Osteocyte (in vitro differentiated cells): ENCODE measurements around the gene TACC2. TPM values are rescaled to one million over a fixed set of nuclear protein-coding genes. Genes with fewer than 3 reads are reported as not detected.

ENCODE experiments used
- DNase-seq: peaks from one replicate; pipeline ENCODE4 v3.0.0; 2021; ENCODE audit warnings: mixed read lengths; ENCODE audit not compliant: unreplicated experiment; ENCODE audit errors: extremely low spot score
- H3K27ac Mint-ChIP-seq: one replicate; pipeline ENCODE4 v1.8.0; 2021; ENCODE audit warnings: mild to moderate bottlenecking, mixed read lengths; ENCODE audit not compliant: unreplicated experiment
- H3K27me3 Mint-ChIP-seq: one replicate; pipeline ENCODE4 v1.8.0; 2021; ENCODE audit warnings: mixed read lengths; ENCODE audit not compliant: unreplicated experiment
- H3K36me3 Mint-ChIP-seq: one replicate; pipeline ENCODE4 v1.8.0; 2021; ENCODE audit warnings: mixed read lengths; ENCODE audit not compliant: unreplicated experiment
- H3K4me1 Mint-ChIP-seq: one replicate; pipeline ENCODE4 v1.8.0; 2021; ENCODE audit warnings: mixed read lengths; ENCODE audit not compliant: unreplicated experiment
- H3K4me3 Mint-ChIP-seq: one replicate; pipeline ENCODE4 v1.8.0; 2021; ENCODE audit warnings: mild to moderate bottlenecking, moderate library complexity, mixed read lengths; ENCODE audit not compliant: unreplicated experiment
- H3K9me3 Mint-ChIP-seq: one replicate; pipeline ENCODE4 v1.8.0; 2021; ENCODE audit warnings: mixed read lengths; ENCODE audit not compliant: unreplicated experiment
- total RNA-seq: library from RNA; stranded (reverse); gene quantifications from 2 replicates; pipeline ENCODE4 v1.2.1, GENCODE V29; 2021
- TF ChIP-seq, protein P1 (sequence below): fragments of 200-600 bp; sonication (generic); IDR thresholded peaks from 2 replicates; pipeline ENCODE4 v1.5.0; 2021; ENCODE audit warnings: antibody characterized with exemption, mild to moderate bottlenecking, moderate library complexity

The TACC2 gene
- total RNA-seq, 1 donor from 2014 or later: 64.2 TPM

DNA sequence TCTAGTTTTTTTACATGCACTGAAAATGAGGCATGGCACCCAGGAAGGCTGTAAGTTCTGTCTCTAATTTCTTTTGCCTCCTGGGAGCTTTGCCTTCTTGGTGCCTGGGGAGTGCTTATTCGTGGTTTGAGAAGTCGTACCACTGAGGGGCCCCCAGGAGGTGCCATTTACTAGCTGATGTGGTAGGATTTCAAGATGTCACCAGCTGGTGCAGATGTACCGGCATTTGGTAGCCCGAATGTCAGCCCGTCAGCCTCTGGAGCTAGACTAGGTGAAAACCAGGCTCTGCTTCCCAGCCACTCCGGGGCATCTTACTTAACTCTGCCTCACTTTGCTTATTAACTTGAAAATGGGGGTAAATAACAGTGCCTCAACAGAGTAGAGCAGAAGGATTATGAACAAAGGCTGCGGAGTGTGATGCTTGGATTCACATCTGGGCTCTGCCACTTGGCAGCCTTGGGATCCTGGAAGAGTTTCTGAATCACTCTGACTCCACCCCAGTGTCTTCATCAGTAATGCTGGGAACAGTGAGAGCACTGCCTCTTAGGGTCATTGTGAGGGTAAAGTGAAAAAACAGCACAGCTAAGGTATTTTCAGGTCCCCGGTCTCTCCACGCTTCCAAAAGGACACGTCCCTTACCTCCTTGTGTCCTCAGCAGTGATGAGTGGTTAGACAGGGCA lies 250.8 kb downstream of the TACC2 start:
- no peaks in the 10 kb centered on the region for H3K9me3 Mint-ChIP-seq
- TF ChIP-seq, protein P1, sequence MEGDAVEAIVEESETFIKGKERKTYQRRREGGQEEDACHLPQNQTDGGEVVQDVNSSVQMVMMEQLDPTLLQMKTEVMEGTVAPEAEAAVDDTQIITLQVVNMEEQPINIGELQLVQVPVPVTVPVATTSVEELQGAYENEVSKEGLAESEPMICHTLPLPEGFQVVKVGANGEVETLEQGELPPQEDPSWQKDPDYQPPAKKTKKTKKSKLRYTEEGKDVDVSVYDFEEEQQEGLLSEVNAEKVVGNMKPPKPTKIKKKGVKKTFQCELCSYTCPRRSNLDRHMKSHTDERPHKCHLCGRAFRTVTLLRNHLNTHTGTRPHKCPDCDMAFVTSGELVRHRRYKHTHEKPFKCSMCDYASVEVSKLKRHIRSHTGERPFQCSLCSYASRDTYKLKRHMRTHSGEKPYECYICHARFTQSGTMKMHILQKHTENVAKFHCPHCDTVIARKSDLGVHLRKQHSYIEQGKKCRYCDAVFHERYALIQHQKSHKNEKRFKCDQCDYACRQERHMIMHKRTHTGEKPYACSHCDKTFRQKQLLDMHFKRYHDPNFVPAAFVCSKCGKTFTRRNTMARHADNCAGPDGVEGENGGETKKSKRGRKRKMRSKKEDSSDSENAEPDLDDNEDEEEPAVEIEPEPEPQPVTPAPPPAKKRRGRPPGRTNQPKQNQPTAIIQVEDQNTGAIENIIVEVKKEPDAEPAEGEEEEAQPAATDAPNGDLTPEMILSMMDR: no peak
- H3K4me3 Mint-ChIP-seq: no peak overlapping the region
- DNase-seq: no peak
- H3K4me1 Mint-ChIP-seq: peaks cover under 1% of the 10 kb centered on the region
- peaks cover 44% of the 10 kb centered on the region for H3K36me3 Mint-ChIP-seq
- H3K27ac Mint-ChIP-seq: no peak overlapping the region
- H3K27me3 Mint-ChIP-seq: no peaks in the 10 kb centered on the region

DNA sequence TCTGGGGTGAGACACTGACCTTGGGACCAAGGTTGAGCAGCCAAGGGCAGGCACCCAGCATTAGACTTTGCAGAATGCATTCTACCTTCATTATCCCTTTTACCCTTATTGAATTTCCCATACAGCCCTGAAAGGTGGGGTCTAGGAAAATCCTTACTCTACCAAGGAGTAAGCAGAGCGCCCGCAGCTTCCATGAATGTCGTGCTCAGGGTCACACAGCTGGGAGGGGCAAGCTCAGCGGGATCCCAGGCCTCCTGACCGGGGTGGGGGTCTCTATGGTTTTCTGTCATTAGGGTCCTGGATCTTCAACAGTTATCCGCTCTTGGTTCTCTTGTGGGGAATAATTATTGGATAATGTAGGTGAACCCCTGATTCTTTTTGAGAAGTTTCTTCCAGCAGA lies 251.4 kb downstream of the TACC2 start:
- no peaks in the 10 kb centered on the region for H3K9me3 Mint-ChIP-seq
- no peak overlapping the region for H3K27ac Mint-ChIP-seq
- H3K27me3 Mint-ChIP-seq: no peaks in the 10 kb centered on the region
- no peaks in the 10 kb centered on the region for H3K4me1 Mint-ChIP-seq
- DNase-seq: no peak
- no peak overlapping the region for H3K4me3 Mint-ChIP-seq
- H3K36me3 Mint-ChIP-seq: peaks cover 47% of the 10 kb centered on the region
- TF ChIP-seq, protein P1: no peak

DNA sequence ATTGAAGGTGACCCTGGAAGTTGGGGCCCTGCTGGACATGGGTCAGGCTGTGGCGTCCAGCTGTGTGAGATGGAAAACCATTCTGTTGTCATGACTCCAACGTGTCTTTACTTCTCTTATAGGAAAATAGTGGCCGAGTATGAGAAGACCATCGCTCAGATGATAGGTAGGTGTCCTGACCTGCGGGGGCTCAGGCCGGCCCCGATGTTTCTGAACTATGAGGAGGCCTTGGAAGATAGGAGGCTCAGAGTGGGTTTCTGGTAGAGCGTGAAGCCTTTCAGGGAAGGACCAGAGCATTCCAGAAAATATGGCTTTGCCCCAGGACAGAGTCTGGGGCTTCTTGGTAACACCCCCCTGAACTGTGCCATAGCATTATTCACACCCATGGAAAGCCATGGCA lies 252.9 kb downstream of the TACC2 start:
- TF ChIP-seq, protein P1: no peak
- no peaks in the 10 kb centered on the region for H3K27me3 Mint-ChIP-seq
- H3K4me1 Mint-ChIP-seq: peaks cover 4% of the 10 kb centered on the region
- H3K4me3 Mint-ChIP-seq: no peak overlapping the region
- no peak overlapping the region for H3K27ac Mint-ChIP-seq
- no peaks in the 10 kb centered on the region for H3K9me3 Mint-ChIP-seq
- DNase-seq: no peak
- peaks cover 38% of the 10 kb centered on the region for H3K36me3 Mint-ChIP-seq

DNA sequence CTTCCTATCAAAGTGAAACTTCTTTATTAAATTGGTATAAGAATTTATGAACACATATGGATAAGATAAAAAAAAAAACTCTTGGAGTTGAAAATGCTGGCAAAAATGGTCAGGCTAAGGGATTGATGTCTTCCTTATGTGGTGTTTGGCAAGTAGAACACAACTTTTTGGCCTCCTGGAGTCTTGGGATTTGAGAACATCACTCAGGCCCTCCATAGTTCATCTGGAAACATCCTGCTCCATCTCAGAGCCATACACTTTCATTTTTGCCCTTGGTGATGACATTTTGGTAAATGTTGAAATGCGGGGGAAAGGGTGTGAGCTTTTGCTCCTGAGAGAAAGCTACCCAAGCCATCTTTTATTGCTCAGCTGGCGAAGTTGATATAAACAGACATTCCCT lies 254.6 kb downstream of the TACC2 start:
- Mint-ChIP-seq H3K36me3 (peaks cover 46% of the 10 kb centered on the region), H3K4me1 (peaks cover 4% of the 10 kb centered on the region), H3K27ac (no peak overlapping the region), H3K4me3 (no peak overlapping the region), H3K27me3 (no peaks in the 10 kb centered on the region), H3K9me3 (no peaks in the 10 kb centered on the region)
- no peak for DNase-seq
- TF ChIP-seq, protein P1: no peak

DNA sequence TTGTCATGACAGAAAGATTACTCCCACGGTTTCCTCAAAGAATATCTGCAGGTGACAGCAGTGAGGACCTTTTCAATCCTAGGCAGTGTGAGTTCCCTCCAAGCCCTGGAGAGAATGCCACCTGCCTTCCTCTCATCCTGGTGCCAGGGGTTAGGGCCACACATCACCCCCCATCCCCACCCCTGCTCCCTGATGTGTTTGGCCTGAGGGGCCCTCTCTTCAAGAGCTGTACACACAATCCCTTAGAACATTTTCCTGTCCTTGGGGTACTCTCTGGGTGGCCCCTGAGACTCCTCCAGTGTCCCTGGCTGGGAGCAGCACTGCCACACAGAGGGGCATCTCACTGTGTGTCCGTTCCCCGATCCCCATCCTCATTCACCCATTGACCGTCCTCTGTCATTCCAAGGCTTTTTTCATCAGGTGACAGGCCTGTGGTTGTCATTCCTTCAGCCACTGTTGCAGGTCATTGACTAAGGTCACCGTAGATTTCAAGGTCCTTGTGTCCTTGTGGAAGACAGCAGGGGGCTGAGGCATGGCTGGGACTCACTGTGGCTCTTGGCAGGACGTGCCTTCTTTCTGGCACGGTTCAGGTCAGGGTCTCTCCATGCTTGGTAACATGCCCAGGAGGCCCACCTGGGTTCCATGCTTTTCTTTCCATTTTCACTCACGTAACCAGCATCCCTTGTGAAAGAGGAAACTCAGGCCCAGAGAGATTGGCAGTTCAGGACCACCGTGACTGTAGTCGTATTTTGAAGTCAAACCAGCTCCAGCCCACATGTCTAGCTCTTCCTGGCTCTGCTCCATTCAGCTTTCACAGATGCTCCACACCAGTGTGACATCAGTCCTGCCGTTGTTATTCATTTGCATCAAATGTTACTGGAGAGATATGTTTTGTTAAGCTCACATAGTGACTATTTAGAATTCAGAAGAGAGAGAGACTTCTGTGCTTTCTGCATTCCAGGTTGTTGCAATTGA lies 255.3 kb downstream of the TACC2 start:
- Mint-ChIP-seq H3K4me3 (no peak overlapping the region), H3K27me3 (no peaks in the 10 kb centered on the region), H3K9me3 (no peaks in the 10 kb centered on the region), H3K27ac (no peak overlapping the region), H3K4me1 (peaks cover 4% of the 10 kb centered on the region), H3K36me3 (peaks cover 50% of the 10 kb centered on the region)
- TF ChIP-seq, protein P1: no peak
- no peak for DNase-seq
